ENCODE measurements around the gene RFXANK. TPM values are rescaled to one million over a fixed set of nuclear protein-coding genes. Genes with fewer than 3 reads are reported as not detected.
"Not testable (repeated sequence)": the region's sequence is repeated elsewhere in the genome, so short reads cannot be mapped to it uniquely, and the experiment has no call there.

The RFXANK gene
- total RNA-seq, 1 experiment from 2014 or later, result 81.8 TPM

DNA sequence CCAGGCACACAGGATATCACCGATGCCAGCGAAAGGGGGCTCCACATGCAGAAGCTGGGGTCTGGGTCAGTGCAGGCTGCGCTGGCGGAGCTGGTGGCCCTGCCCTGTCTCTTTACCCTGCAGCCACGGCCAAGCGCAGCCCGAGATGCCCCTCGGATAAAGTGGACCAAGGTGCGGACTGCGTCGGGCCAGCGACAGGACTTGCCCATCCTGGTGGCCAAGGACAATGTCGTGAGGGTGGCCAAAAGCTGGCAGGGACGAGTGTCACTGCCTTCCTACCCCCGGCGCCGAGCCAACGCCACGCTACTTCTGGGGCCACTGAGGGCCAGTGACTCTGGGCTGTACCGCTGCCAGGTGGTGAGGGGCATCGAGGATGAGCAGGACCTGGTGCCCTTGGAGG, 26.9 kb downstream of the RFXANK start:
- Histone ChIP-seq H3K14ac (ENCODE audit: insufficient read depth, low read length) (no peak overlapping the region), H2BK15ac (ENCODE audit: low read depth, low read length) (no peak overlapping the region), H3K4ac (ENCODE audit: low read depth, low read length) (no peak overlapping the region), H3K23me2 (ENCODE audit: insufficient read length, low read depth, low read length, poor library complexity, severe bottlenecking) (peaks cover 3% of the 10 kb centered on the region), H2BK12ac (ENCODE audit: insufficient read length, low read depth, low read length) (no peak overlapping the region), H2BK120ac (ENCODE audit: low read depth, low read length, poor library complexity, severe bottlenecking) (no peak overlapping the region), H3K27me3 (ENCODE audit: insufficient read depth, low read length) (peaks cover 7% of the 10 kb centered on the region; the same call in 1 of the 2 replicates), H4K20me1 (ENCODE audit: control insufficient read depth, insufficient read depth, insufficient read length) (no peaks in the 10 kb centered on the region), H3T11ph (ENCODE audit: low read length) (no peak overlapping the region), H2BK5ac (ENCODE audit: insufficient read length, low read length) (no peak overlapping the region), H3K27ac (ENCODE audit: insufficient read length, low read depth, low read length) (no peak overlapping the region), H3K23ac (ENCODE audit: insufficient read length, low read depth, low read length) (no peak overlapping the region), H3K79me2 (ENCODE audit: insufficient read depth, low read length) (no peaks in the 10 kb centered on the region), H3K4me2 (ENCODE audit: insufficient read depth, insufficient read length, low read length) (no peak overlapping the region), H3K79me1 (ENCODE audit: insufficient read depth, low read depth, low read length, poor library complexity, severe bottlenecking) (no peaks in the 10 kb centered on the region), H3K4me1 (ENCODE audit: insufficient read depth, low read length) (peaks cover 1% of the 10 kb centered on the region; the same call in 1 of the 2 replicates), H2AFZ (ENCODE audit: low read length) (no peak overlapping the region), H3K18ac (ENCODE audit: insufficient read length, low read depth, low read length) (no peak overlapping the region), H2AK5ac (ENCODE audit: insufficient read length, low read length) (no peak overlapping the region), H3K9me3 (ENCODE audit: control insufficient read depth, low read depth, low read length) (no peaks in the 10 kb centered on the region), H4K5ac (ENCODE audit: insufficient read length, low read depth, low read length) (no peak overlapping the region), H3K56ac (ENCODE audit: insufficient read length, low read depth, low read length) (no peak overlapping the region), H4K91ac (ENCODE audit: insufficient read length, low read depth, low read length) (no peak overlapping the region), H4K8ac (replicated peaks; ENCODE audit: insufficient read length, low read depth, low read length) (no peak overlapping the region), H3K9ac (ENCODE audit: extremely low read depth, insufficient read length, low read length) (no peak overlapping the region), H2BK20ac (ENCODE audit: low read depth, low read length, poor library complexity, severe bottlenecking) (no peak overlapping the region)
- Mint-ChIP-seq H3K4me1 (peaks cover 4 to 7% of the 10 kb centered on the region in 2 experiments), H3K9me3 (peaks cover 0 to 7% of the 10 kb centered on the region in 2 experiments; a peak in 3 of 5 replicates), H3K4me3 (no peak overlapping the region), H3K27ac (no peak overlapping the region), H3K27me3 (ENCODE audit: low read depth) (peaks cover 82% of the 10 kb centered on the region), H3K36me3 (ENCODE audit: insufficient read depth in 1 of 3, low read depth in 3 of 3) (no peaks in the 10 kb centered on the region)
- no CpG with 5 or more reads among the region's 21 CpGs for WGBS (ENCODE audit: extremely low coverage, insufficient read length, low lambda C conversion rate)
- DNase-seq, result no peak
- TF ChIP-seq, protein P1, sequence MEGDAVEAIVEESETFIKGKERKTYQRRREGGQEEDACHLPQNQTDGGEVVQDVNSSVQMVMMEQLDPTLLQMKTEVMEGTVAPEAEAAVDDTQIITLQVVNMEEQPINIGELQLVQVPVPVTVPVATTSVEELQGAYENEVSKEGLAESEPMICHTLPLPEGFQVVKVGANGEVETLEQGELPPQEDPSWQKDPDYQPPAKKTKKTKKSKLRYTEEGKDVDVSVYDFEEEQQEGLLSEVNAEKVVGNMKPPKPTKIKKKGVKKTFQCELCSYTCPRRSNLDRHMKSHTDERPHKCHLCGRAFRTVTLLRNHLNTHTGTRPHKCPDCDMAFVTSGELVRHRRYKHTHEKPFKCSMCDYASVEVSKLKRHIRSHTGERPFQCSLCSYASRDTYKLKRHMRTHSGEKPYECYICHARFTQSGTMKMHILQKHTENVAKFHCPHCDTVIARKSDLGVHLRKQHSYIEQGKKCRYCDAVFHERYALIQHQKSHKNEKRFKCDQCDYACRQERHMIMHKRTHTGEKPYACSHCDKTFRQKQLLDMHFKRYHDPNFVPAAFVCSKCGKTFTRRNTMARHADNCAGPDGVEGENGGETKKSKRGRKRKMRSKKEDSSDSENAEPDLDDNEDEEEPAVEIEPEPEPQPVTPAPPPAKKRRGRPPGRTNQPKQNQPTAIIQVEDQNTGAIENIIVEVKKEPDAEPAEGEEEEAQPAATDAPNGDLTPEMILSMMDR (conservative IDR thresholded peaks at IDR 0.05), result no peak

DNA sequence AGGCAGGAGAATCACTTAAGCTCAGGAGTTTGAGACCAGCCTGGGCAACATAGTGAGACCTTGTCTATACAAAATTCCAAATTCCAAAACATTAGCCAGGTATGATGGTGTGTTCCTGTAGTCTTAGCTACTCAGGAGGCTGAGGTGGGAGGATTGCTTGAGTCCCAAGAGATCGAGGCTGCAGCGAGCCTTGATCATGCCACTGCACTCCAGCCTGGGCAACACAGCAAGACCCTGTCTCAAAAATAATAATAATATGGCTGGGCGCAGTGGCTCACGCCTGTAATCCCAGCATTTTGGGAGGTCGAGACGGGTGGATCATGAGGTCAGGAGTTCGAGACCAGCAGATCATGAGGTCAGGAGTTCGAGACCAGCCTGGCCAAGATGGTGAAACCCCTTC, 28.9 kb downstream of the RFXANK start:
- H2BK12ac ChIP-seq (ENCODE audit: insufficient read length, low read depth, low read length); H3K27ac Mint-ChIP-seq; H2BK20ac ChIP-seq (ENCODE audit: low read depth, low read length, poor library complexity, severe bottlenecking); H3K23me2 ChIP-seq (ENCODE audit: insufficient read length, low read depth, low read length, poor library complexity, severe bottlenecking); DNase-seq; H3K4me1 Mint-ChIP-seq; H3K4me2 ChIP-seq (ENCODE audit: insufficient read depth, insufficient read length, low read length); H4K91ac ChIP-seq (ENCODE audit: insufficient read length, low read depth, low read length); H3K79me1 ChIP-seq (ENCODE audit: insufficient read depth, low read depth, low read length, poor library complexity, severe bottlenecking); H2AK5ac ChIP-seq (ENCODE audit: insufficient read length, low read length); H3K27ac ChIP-seq (ENCODE audit: insufficient read length, low read depth, low read length); H3K4ac ChIP-seq (ENCODE audit: low read depth, low read length); H2AFZ ChIP-seq (ENCODE audit: low read length); H3K9me3 ChIP-seq (ENCODE audit: control insufficient read depth, low read depth, low read length); H3T11ph ChIP-seq (ENCODE audit: low read length); H3K27me3 ChIP-seq (ENCODE audit: insufficient read depth, low read length); H3K14ac ChIP-seq (ENCODE audit: insufficient read depth, low read length); H2BK5ac ChIP-seq (ENCODE audit: insufficient read length, low read length); H3K9me3 Mint-ChIP-seq; H3K56ac ChIP-seq (ENCODE audit: insufficient read length, low read depth, low read length); H3K18ac ChIP-seq (ENCODE audit: insufficient read length, low read depth, low read length); H4K20me1 ChIP-seq (ENCODE audit: control insufficient read depth, insufficient read depth, insufficient read length); H3K4me1 ChIP-seq (ENCODE audit: insufficient read depth, low read length); H4K8ac ChIP-seq (replicated peaks; ENCODE audit: insufficient read length, low read depth, low read length); H2BK120ac ChIP-seq (ENCODE audit: low read depth, low read length, poor library complexity, severe bottlenecking); H3K23ac ChIP-seq (ENCODE audit: insufficient read length, low read depth, low read length); H3K36me3 Mint-ChIP-seq (ENCODE audit: insufficient read depth in 1 of 3, low read depth in 3 of 3); H3K9ac ChIP-seq (ENCODE audit: extremely low read depth, insufficient read length, low read length); H3K79me2 ChIP-seq (ENCODE audit: insufficient read depth, low read length); H4K5ac ChIP-seq (ENCODE audit: insufficient read length, low read depth, low read length); H2BK15ac ChIP-seq (ENCODE audit: low read depth, low read length); H3K4me3 Mint-ChIP-seq: not testable (repeated sequence)
- peaks cover 80% of the 10 kb centered on the region for H3K27me3 Mint-ChIP-seq (ENCODE audit: low read depth)
- no CpG with 5 or more reads among the region's 8 CpGs for WGBS (ENCODE audit: extremely low coverage, insufficient read length, low lambda C conversion rate)
